ENCODE data around the gene SARDH. TPM values are rescaled to one million over a fixed set of nuclear protein-coding genes. Genes with fewer than 3 reads are reported as not detected.

SARDH gene
- polyA plus RNA-seq, 1 donor (not counting 4 experiments of a cell fraction or from before 2014, with no cell fraction given): 0.03 TPM

- Histone ChIP-seq H3K9me3 (ENCODE audit: control insufficient read depth, low read depth, low read length) (no peaks in the 10 kb centered on the region), H2AFZ (ENCODE audit: control insufficient read depth, low read length) (no peak overlapping the region), H3K4me1 (ENCODE audit: control insufficient read depth, extremely low read depth, insufficient read depth, low read length) (no peaks in the 10 kb centered on the region), H3K4me3 (ENCODE audit: control insufficient read depth in 2 of 3, extremely low read depth in 1 of 3, insufficient read depth in 2 of 3, low read depth in 1 of 3, low read length in 3 of 3) (no peak overlapping the region), H3K27ac (ENCODE audit: control insufficient read depth, insufficient read depth, low read length) (no peak overlapping the region), H3K4me2 (ENCODE audit: control insufficient read depth, extremely low read depth, insufficient read depth, low read depth, low read length) (no peak overlapping the region), H3K9me1 (ENCODE audit: control insufficient read depth, extremely low read depth, insufficient read depth, low read length) (no peaks in the 10 kb centered on the region), H3K36me3 (ENCODE audit: control insufficient read depth in 2 of 2, extremely low read depth in 1 of 2, insufficient read depth in 2 of 2, low read length in 2 of 2) (no peaks in the 10 kb centered on the region), H3K27me3 (ENCODE audit: control insufficient read depth, extremely low read depth, insufficient read depth, low read length) (peaks cover 55% of the 10 kb centered on the region), H3K79me2 (ENCODE audit: control insufficient read depth, insufficient read depth, low read length) (no peaks in the 10 kb centered on the region), H3K9ac (ENCODE audit: control insufficient read depth, extremely low read depth, insufficient read depth, low read length) (no peak overlapping the region), H4K20me1 (ENCODE audit: control insufficient read depth, extremely low read depth, insufficient read depth, low read length) (no peaks in the 10 kb centered on the region)
- FAIRE-seq (no peak), DNase-seq (ENCODE audit: low read depth, low spot score) (no peak)
- dilution Hi-C loops (cut with MboI; ENCODE audit: extremely low pct_ligation_motif_present, low sequenced_read_pairs): no loop called here
- TF ChIP-seq CTCF (optimal IDR thresholded peaks at IDR 0.05 in 1 of 3, IDR thresholded peaks at IDR 0.05 in 1 of 3, conservative IDR thresholded peaks at IDR 0.05 in 1 of 3; ENCODE audit: extremely low read depth in 1 of 3, insufficient read depth in 2 of 3, low read length in 3 of 3) (no peak), EZH2 (IDR thresholded peaks at IDR 0.05; ENCODE audit: low read length) (no peak)
These were observed 123.5 kb downstream of the SARDH start for GRCh38 chr9:133614678-133615077.

GRCh38 chr9:133614056-133614455 lies 124.1 kb downstream of the SARDH start:
- Histone ChIP-seq H3K9me1 (ENCODE audit: control insufficient read depth, extremely low read depth, insufficient read depth, low read length) (no peaks in the 10 kb centered on the region), H2AFZ (ENCODE audit: control insufficient read depth, low read length) (no peak overlapping the region), H3K4me1 (ENCODE audit: control insufficient read depth, extremely low read depth, insufficient read depth, low read length) (no peaks in the 10 kb centered on the region), H3K27me3 (ENCODE audit: control insufficient read depth, extremely low read depth, insufficient read depth, low read length) (peaks cover 58% of the 10 kb centered on the region), H3K9ac (ENCODE audit: control insufficient read depth, extremely low read depth, insufficient read depth, low read length) (no peak overlapping the region), H3K36me3 (ENCODE audit: control insufficient read depth in 2 of 2, extremely low read depth in 1 of 2, insufficient read depth in 2 of 2, low read length in 2 of 2) (no peaks in the 10 kb centered on the region), H3K4me3 (ENCODE audit: control insufficient read depth in 2 of 3, extremely low read depth in 1 of 3, insufficient read depth in 2 of 3, low read depth in 1 of 3, low read length in 3 of 3) (no peak overlapping the region), H3K27ac (ENCODE audit: control insufficient read depth, insufficient read depth, low read length) (no peak overlapping the region), H4K20me1 (ENCODE audit: control insufficient read depth, extremely low read depth, insufficient read depth, low read length) (no peaks in the 10 kb centered on the region), H3K79me2 (ENCODE audit: control insufficient read depth, insufficient read depth, low read length) (no peaks in the 10 kb centered on the region), H3K9me3 (ENCODE audit: control insufficient read depth, low read depth, low read length) (no peaks in the 10 kb centered on the region), H3K4me2 (ENCODE audit: control insufficient read depth, extremely low read depth, insufficient read depth, low read depth, low read length) (no peak overlapping the region)
- FAIRE-seq: no peak
- no peak for DNase-seq (ENCODE audit: low read depth, low spot score)
- dilution Hi-C loops (cut with MboI; ENCODE audit: extremely low pct_ligation_motif_present, low sequenced_read_pairs): no loop called here
- TF ChIP-seq EZH2 (IDR thresholded peaks at IDR 0.05; ENCODE audit: low read length): no peak
- no peak for TF ChIP-seq CTCF (optimal IDR thresholded peaks at IDR 0.05 in 1 of 3, IDR thresholded peaks at IDR 0.05 in 1 of 3, conservative IDR thresholded peaks at IDR 0.05 in 1 of 3; ENCODE audit: extremely low read depth in 1 of 3, insufficient read depth in 2 of 3, low read length in 3 of 3)

Other genes starting within 250 kb of the SARDH start
- not detected in 3 replicates for gene MYMK, start 213.4 kb downstream of the SARDH start, polyA plus RNA-seq
- not detected in 3 replicates for gene ADAMTSL2, start 203.6 kb downstream of the SARDH start, polyA plus RNA-seq
- not detected in 3 replicates for gene FAM163B, start 129.0 kb downstream of the SARDH start, polyA plus RNA-seq
- not detected in 3 replicates for gene DBH, start 102.0 kb downstream of the SARDH start, polyA plus RNA-seq

Measured in keratinocyte (primary cell).